Stimulated activated CD8-positive, alpha-beta memory T cell treated with anti-CD3 and anti-CD28 coated beads, Interleukin-7, amount 100 ng/mL, for 24 hours (primary cell): Measurements from ENCODE around the gene POFUT2.
"Not testable (repeated sequence)": the region's sequence is repeated elsewhere in the genome, so short reads cannot be mapped to it uniquely, and the experiment has no call there.

Experiments used
- DNase-seq: peaks from one replicate; pipeline ENCODE4 v3.0.0-alpha.2; 2020; ENCODE audit warnings: low read depth

Gene POFUT2

GRCh38 chr21:45326169-45326851, 38.6 kb upstream of the POFUT2 start:
- DNase-seq: no peak

- no peak for DNase-seq
Measured at GRCh38 chr21:45325206-45326168, 37.8 kb upstream of the POFUT2 start.

GRCh38 chr21:45324489-45325205, 37.0 kb upstream of the POFUT2 start:
- no peak for DNase-seq

- no peak for DNase-seq
Measured at GRCh38 chr21:45323487-45324311, 36.0 kb upstream of the POFUT2 start.

GRCh38 chr21:45322960-45323461, 35.3 kb upstream of the POFUT2 start:
- DNase-seq: no peak

DNA sequence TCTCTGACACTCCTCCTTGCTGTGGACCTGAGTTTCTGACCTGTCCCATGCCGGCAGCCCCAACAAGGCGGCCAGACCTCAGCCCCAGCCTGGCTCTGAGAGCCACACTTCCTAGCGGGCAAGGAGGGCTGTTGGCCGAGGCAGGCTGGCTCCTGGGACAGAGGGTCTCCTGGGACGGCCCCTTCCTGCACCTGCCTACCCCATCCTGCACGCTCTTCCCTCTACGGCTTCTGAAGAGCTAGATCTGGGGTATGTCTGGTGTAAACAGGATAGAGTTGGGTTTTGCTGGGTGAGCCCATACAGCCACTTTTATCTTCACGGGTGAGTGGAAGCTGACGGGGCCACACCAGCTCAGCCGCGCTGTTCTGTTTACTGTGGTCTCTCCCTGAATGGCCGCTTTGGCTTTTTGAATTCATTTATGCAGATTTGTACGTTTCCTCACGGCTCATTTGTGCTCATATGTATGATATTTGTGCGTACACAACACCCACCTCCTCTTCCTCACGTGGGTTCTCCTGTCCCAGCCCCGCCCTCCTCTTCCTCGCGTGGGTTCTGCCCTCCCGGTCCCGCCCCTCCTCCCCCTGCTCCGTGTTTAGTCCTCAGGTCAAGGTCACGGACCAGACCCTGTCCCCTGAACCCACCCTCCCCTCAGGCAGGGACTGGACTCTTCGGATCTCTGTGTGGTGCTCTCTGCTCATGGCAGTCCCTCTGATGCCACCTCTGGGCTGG, 34.7 kb upstream of the POFUT2 start:
- no peak for DNase-seq

- no peak for DNase-seq
Measured at GRCh38 chr21:45320261-45321025, 32.7 kb upstream of the POFUT2 start.

DNA sequence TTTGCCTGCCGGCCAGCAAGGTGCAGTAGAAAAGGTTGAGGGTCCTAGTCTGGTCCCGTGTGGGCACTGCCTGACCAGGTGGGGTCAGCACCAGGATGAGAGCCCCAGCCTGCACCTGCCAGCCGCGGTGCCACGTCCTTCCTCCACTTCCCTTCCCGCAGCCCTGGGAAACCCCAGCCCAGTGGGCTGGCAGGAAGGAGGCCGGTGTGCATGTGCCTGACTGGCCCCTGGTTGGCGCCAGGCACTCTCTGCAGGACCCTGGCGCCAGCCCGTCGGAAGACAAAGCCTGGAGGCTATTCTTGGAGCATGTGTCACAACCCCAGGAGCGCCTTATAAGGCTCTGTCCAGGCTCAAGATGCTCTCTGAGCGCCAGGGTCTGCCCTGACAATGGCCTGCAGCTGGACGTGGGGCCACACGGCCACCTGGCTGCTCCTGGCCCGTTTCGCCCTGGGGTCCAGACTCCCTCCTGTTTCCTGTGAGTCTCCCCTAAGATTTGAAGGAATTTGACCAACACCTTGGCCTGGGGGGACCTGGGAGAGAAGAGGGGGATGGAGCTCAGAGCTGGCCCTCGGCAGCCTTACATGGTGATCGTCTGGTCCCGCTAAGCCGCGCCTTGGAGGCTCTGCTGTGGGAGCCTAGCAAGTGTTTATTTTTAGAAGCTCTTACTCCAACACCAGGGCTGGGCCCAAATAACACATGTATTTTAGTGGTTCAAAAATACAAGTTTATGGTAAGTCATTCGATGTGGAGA, 31.9 kb upstream of the POFUT2 start:
- no peak for DNase-seq

DNA sequence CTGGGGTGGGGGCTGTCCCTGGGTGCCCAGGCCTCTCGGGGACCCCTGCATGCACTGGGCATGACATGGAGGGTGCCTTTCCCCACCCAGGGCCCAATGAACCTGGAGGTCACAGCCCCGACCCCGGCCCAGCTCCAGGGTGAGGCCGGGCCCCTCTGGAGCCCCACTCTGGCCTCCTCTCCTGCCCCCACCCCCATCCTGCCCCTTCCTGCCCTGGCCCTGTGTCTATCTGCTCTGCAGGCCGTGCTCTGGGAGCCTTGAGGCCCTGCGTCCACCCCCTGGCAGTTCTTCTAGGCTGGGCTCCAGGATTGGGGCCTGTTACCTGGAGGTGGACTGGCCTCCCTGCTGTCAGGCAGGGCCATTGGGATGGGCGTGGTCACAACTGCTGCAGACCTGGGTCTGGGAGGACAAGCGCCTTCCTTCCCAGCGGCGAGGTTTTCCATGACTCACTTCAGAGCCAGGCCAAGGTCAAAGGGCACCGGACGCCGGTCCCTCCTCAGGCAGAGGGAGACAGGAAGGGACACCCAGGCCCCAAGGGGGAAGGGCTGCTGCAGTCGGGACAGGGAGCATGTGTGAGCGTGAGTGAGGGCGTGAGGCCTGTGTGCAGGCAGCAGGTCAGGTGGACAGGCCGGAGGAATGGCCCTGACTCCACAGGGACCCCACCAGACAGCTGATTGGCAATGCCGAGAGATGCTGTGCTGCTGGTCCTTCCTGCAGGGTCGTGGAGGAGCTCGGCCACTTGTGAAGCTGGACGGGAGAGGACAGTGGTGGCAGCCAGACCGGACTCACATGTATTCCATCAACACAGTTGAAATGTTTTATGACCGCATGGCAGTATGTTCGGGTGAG, 31.1 kb upstream of the POFUT2 start:
- no peak for DNase-seq

GRCh38 chr21:45318146-45318555, 30.5 kb upstream of the POFUT2 start:
- no peak for DNase-seq

DNA sequence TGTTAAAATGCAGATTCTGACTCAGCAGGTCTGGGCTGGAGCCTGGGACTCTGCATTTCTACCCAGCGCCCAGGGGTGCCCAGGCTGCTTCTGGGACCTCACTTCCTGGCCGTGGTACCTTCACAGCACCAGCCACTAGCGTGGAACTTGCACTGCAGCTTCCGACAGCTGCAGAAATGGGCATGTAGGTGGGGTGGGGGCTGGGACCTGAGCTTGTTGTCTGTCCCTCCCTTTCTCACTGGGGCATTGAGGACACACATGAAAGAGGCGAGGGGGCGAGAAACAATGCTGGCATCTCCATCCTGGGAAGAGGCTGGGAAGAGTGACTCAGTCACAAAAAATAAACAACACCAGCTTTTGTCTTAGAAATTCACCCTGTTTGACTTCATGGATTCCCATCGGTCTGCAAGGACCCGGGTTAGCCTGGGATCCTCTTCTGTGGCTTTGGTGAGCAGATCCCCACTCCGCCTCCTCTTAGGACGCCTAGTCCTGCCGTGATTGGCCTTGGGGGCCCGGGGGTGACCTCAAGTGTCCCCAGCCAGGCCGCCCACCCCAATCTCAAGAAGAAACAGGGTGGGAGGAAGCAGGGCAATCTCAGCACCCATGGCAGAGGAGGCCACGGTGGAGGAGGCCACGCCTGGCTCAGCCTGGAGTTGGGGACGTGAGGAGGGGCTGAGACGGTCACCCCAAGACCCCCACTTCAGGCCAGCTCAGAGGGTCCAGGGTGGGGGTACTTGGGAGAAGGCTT, 29.9 kb upstream of the POFUT2 start:
- DNase-seq: no peak

DNA sequence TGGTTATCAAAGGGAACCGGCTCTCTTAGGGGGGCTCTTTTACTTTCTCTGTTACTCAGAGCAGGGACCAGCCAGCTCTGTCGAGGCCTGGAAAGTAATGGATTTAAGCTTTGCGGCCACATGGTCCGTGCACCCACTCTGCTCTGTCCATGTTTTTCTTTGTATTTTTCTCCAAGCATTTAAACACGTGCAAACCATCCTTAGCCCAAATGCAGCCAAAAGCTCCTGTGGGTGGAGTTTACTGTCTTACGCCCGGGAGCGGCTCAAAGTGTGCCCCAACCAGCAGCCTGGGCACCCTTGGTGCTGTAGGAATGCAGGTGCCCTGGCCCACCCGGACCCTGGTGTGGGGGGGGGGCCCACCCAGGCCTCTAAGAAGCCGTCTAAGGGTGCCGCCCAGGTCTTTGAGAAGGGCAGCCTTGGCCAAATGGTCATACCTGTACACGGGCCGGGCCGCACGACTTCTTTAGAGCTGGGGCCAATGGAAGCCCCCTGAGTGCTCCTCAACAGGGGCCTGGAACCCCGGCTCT, 29.2 kb upstream of the POFUT2 start:
- DNase-seq: no peak

- DNase-seq: not testable (repeated sequence)
Measured at GRCh38 chr21:45315676-45316470, 28.2 kb upstream of the POFUT2 start.

GRCh38 chr21:45313682-45314081, 26.0 kb upstream of the POFUT2 start:
- no peak for DNase-seq

GRCh38 chr21:45313015-45313414, 25.3 kb upstream of the POFUT2 start:
- DNase-seq: no peak

DNA sequence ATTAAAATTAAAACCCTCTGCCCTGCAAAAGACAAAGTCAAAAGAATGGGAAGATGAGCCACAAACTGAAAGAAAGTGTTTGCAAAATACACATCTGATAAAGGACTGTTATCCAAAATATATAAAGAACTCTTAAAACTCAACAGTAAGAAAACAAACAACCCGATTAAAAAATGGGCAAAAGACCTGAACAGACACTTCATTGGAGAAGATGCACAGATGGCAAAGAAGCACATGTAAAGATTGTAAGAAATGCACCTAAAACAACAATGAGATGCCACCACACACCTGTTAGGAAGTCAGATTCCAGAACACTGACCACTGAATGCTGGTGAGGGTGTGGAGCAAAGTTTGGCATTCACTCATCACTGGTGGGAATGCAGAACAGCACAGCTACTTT, 24.6 kb upstream of the POFUT2 start:
- DNase-seq: no peak

DNA sequence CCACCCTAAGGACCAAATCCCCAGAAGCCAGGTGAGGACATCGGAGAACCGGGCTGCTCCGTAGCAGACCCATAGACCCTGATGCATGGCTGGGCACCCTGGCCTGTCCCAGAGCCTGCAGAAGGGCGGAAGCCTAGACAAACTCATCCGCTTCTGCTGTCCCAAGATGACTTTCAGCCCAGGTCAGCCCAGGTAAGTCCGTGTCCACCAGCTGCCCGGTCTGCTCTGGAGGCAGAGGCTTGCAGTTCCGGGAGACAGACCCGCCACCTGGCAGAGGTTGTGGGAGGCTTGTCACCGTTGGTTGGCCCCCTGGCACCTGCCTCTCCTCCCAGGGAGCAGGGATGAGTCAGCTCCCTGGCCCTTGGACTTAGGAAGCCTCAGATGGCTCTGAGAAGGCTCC, 22.8 kb upstream of the POFUT2 start:
- DNase-seq: no peak
